HCT116 (cell line): ENCODE measurements around the gene IQSEC3. TPM values are rescaled to one million over a fixed set of nuclear protein-coding genes. Genes with fewer than 3 reads are reported as not detected.

Source experiments
- ATAC-seq: fragments of 200-7000 bp; cut with Tn5 transposase; 2 replicates; pipeline ENCODE4 v1.9.1; 2020; ENCODE audit warnings: mild to moderate bottlenecking, moderate library complexity
- BruUV-seq: library from RNA; stranded (reverse); fragments of 400-500 nt; replicated peaks from 2 replicates; lab custom pipeline; 2021; lab: Mats Ljungman, UMichigan
- CTCF ChIA-PET: fragments of 300-600 bp; sonication (Branson Sonifier 250); formaldehyde crosslinking; loops from one replicate; lab custom pipeline; 2021; ENCODE audit warnings: antibody characterized with exemption; lab: Charles Lee
- POLR2A ChIA-PET: fragments of 300-600, 350-600 bp; sonication (Branson Sonifier 250); formaldehyde crosslinking; loops from one replicate; lab custom pipeline; 2021; ENCODE audit warnings: antibody characterized with exemption; lab: Charles Lee
- RAD21 ChIA-PET, 2 experiments: fragments of 300-600 bp; sonication (Branson Sonifier 250); formaldehyde crosslinking; loops; one replicate each; lab custom pipeline; 2023; ENCODE audit warnings: low total read pairs in 2 of 2; ENCODE audit not compliant: uncharacterized antibody in 2 of 2, unreplicated experiment in 2 of 2, low non-redundant PET in 1 of 2; lab: Charles Lee
- DNase-seq: peaks from one replicate; pipeline ENCODE4 v3.0.0-alpha.2; 2010; ENCODE audit warnings: low read depth, low spot score
- H2AFZ ChIP-seq: fragments of 200-600 bp; shearing (Covaris generic), sonication (generic); 2 replicates; pipeline ENCODE4 v1.6.1; 2017; ENCODE audit warnings: low read depth, mixed run types, mixed read lengths, antibody characterized with exemption, low read length; ENCODE audit not compliant: poor library complexity, severe bottlenecking
- H3K27ac ChIP-seq: 2 replicates; pipeline ENCODE4 v1.5.1; 2012; ENCODE audit warnings: low read depth, low read length
- H3K27me3 ChIP-seq: fragments of 200-600 bp; sonication (generic); 2 replicates; pipeline ENCODE4 v1.6.1; 2016; ENCODE audit warnings: mixed run types, low read length, mixed read lengths; ENCODE audit not compliant: insufficient read depth
- H3K36me3 ChIP-seq, 2 experiments: fragments of 200-500 bp in 1 of 2; fragments of 200-600 bp in 1 of 2; sonication (Bioruptor generic) in 1 of 2; sonication (generic) in 1 of 2; 2 replicates each; pipeline versions ENCODE4 v1.5.1 to v1.6.1; 2014 to 2016; ENCODE audit warnings: low read length in 2 of 2, inconsistent platforms in 1 of 2, mixed read lengths in 1 of 2, mixed run types in 1 of 2; ENCODE audit not compliant: insufficient read depth in 2 of 2, control insufficient read depth in 1 of 2
- H3K4me1 ChIP-seq, 2 experiments: fragments of 200-600 bp in 1 of 2; sonication (generic) in 1 of 2; 2 replicates each; pipeline versions ENCODE4 v1.5.1 to v1.6.1; 2012 to 2017; ENCODE audit warnings: low read length in 2 of 2, inconsistent platforms in 1 of 2, mild to moderate bottlenecking in 1 of 2, mixed read lengths in 1 of 2, mixed run types in 1 of 2, moderate library complexity in 1 of 2; ENCODE audit not compliant: insufficient read depth in 2 of 2, control insufficient read depth in 1 of 2
- H3K4me2 ChIP-seq: fragments of 200-600 bp; sonication (generic); 2 replicates; pipeline ENCODE4 v1.6.1; 2017; ENCODE audit warnings: mixed run types, low read length, mixed read lengths
- H3K4me3 ChIP-seq, 2 experiments: fragments of 200-600 bp in 1 of 2; sonication (generic) in 1 of 2; replicated peaks in 1 of 2; 2 replicates each; pipeline ENCODE4 v1.5.1; 2011 to 2016; ENCODE audit warnings: low read length in 2 of 2, control low read depth in 1 of 2, low read depth in 1 of 2, mild to moderate bottlenecking in 1 of 2, mixed read lengths in 1 of 2, mixed run types in 1 of 2
- H3K79me2 ChIP-seq: fragments of 200-600 bp; sonication (generic); 2 replicates; pipeline ENCODE4 v1.6.1; 2017; ENCODE audit warnings: mild to moderate bottlenecking, mixed run types, low read length, moderate library complexity, mixed read lengths; ENCODE audit not compliant: insufficient read depth
- H3K9ac ChIP-seq: fragments of 200-600 bp; sonication (generic); 2 replicates; pipeline ENCODE4 v1.6.1; 2016; ENCODE audit warnings: low read length, mixed read lengths
- H3K9me2 ChIP-seq: fragments of 200-600 bp; sonication (generic), shearing (Covaris generic); 2 replicates; pipeline ENCODE4 v1.6.1; 2017; ENCODE audit warnings: mixed run types, mild to moderate bottlenecking, moderate library complexity; ENCODE audit not compliant: insufficient read depth
- H3K9me3 ChIP-seq, 2 experiments: fragments of 200-500 bp in 1 of 2; fragments of 200-600 bp in 1 of 2; sonication (Bioruptor generic) in 1 of 2; sonication (generic) in 1 of 2; 2 replicates each; pipeline ENCODE4 v1.6.1; 2014 to 2017; ENCODE audit warnings: low read length in 2 of 2, mixed read lengths in 2 of 2, inconsistent platforms in 1 of 2, low read depth in 1 of 2, mild to moderate bottlenecking in 1 of 2, mixed run types in 1 of 2, moderate library complexity in 1 of 2; ENCODE audit not compliant: control insufficient read depth in 1 of 2, insufficient read depth in 1 of 2
- H4K20me1 ChIP-seq: fragments of 200-600 bp; sonication (generic), shearing (Covaris generic); 2 replicates; pipeline ENCODE4 v1.6.1; 2017; ENCODE audit warnings: mixed run types, mild to moderate bottlenecking, moderate library complexity; ENCODE audit not compliant: insufficient read depth
- CBX3 ChIP-seq: IDR thresholded peaks from 2 replicates; pipeline ENCODE4 v1.6.1; 2012; ENCODE audit warnings: low read depth
- ELF1 ChIP-seq: IDR thresholded peaks from 2 replicates; pipeline ENCODE4 v1.6.1; 2012; ENCODE audit warnings: low read depth, borderline replicate concordance
- EZH2 ChIP-seq: fragments of 200-600 bp; sonication (generic); IDR thresholded peaks from 2 replicates; pipeline ENCODE4 v1.6.1; 2017; ENCODE audit warnings: antibody characterized with exemption, mixed run types
- REST ChIP-seq: IDR thresholded peaks from 2 replicates; pipeline ENCODE4 v1.6.1; 2012; ENCODE audit warnings: low read depth
- SIN3A ChIP-seq: IDR thresholded peaks from 2 replicates; pipeline ENCODE4 v1.6.1; 2012; ENCODE audit warnings: low read depth
- SP1 ChIP-seq: IDR thresholded peaks from 2 replicates; pipeline ENCODE4 v1.6.1; 2012; ENCODE audit warnings: low read depth
- SRF ChIP-seq: IDR thresholded peaks from 2 replicates; pipeline ENCODE4 v1.6.1; 2012; ENCODE audit warnings: low read depth
- YY1 ChIP-seq: IDR thresholded peaks from 2 replicates; pipeline ENCODE4 v1.6.1; 2011; ENCODE audit warnings: low read length, low read depth, moderate library complexity, mild to moderate bottlenecking; ENCODE audit not compliant: insufficient replicate concordance; ENCODE audit errors: extremely low read depth
- ZNF274 ChIP-seq: fragments of 200-500 bp; sonication (Bioruptor generic); IDR thresholded peaks from 2 replicates; pipeline ENCODE4 v1.6.1; 2014; ENCODE audit warnings: mild to moderate bottlenecking, low read depth, low read length, inconsistent platforms
- intact Hi-C: fragments of 100-400 bp; cut with micrococcal nuclease; formaldehyde crosslinking; loops from 2 replicates; pipeline ENCODE4 v1.10.0; 2022
- total RNA-seq: library from RNA; stranded (reverse); gene quantifications from one replicate; pipeline ENCODE4 v1.2.1, GENCODE V29; 2021; ENCODE audit not compliant: unreplicated experiment

The IQSEC3 gene
- total RNA-seq, 1 experiment from 2014 or later = not detected

- H3K4me2 ChIP-seq = no peak overlapping the region
- CTCF ChIA-PET = no interaction called here
- no peak for ATAC-seq
These were observed 82.3 kb downstream of the IQSEC3 start for GRCh38 chr12:148676-149416.

More at GRCh38 chr12:148676-149416, 82.3 kb downstream of the IQSEC3 start:
- Histone ChIP-seq H4K20me1 (no peaks in the 10 kb centered on the region), H2AFZ (no peak overlapping the region), H3K4me3 (no peak overlapping the region), H3K79me2 (no peaks in the 10 kb centered on the region), H3K4me1 (peaks cover 4 to 8% of the 10 kb centered on the region in 2 experiments; a peak in 1 of 4 replicates), H3K9me3 (no peaks in the 10 kb centered on the region), H3K27ac (no peak overlapping the region), H3K27me3 (peaks cover 4% of the 10 kb centered on the region; the same call in 1 of the 2 replicates), H3K9me2 (no peaks in the 10 kb centered on the region), H3K9ac (no peak overlapping the region), H3K36me3 (no peaks in the 10 kb centered on the region)
- TF ChIP-seq SIN3A (no peak), CBX3 (no peak), SRF (no peak), SP1 (no peak), EZH2 (no peak), ELF1 (no peak), REST (no peak), ZNF274 (no peak), YY1 (no peak)
- no TSS peak for BruUV-seq
- ChIA-PET POLR2A (no interaction called here), RAD21 (no interaction called here)
- DNase-seq = no peak
- intact Hi-C loops = no loop called here
